Measurements from ENCODE around the gene OR4C45. TPM values are rescaled to one million over a fixed set of nuclear protein-coding genes. Genes with fewer than 3 reads are reported as not detected.
A peak's percentile ranks its signal among the peaks of the same experiment; 100 is the strongest.
"Not testable (repeated sequence)": the region's sequence is repeated elsewhere in the genome, so short reads cannot be mapped to it uniquely, and the experiment has no call there.

The OR4C45 gene
- not detected for polyA plus RNA-seq (ENCODE audit: low read depth in 6 of 6)

DNA sequence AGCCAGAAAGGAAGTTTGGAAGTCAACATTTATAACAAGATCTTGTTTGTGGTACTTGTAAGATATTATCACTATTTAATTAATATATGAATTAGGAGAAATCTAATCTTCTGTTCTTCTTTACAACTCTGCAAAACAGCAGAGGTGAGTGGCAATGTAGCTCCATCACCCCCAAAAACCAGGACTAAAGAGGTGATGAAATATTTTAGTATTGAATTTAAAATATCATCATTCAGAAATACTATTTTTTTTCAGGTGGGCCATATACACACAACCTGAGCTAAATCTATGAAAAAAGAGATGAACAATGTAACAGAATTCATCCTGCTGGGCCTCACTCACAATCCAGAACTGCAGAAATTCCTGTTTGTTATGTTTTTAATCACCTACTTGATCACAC, at the start of gene OR4C45:
TSS of gene OR4C45 (plus strand) at position 301 of the 400 bp plus-strand sequence.
- no peak within 1 kb of the TSS for H3K27ac Mint-ChIP-seq
- ATAC-seq (ENCODE audit: low read depth in 2 of 2): no peak
- no peaks in the 10 kb centered on the region for H3K27me3 Mint-ChIP-seq
- DNase-seq: no peak
- no peaks in the 10 kb centered on the region for H3K36me3 Mint-ChIP-seq
- no peaks in the 10 kb centered on the region for H3K4me1 Mint-ChIP-seq
- H3K9me3 Mint-ChIP-seq: peaks cover 1 to 21% (median 5%) of the 10 kb centered on the region in 7 donors
- H3K4me3 Mint-ChIP-seq: no peak within 1 kb of the TSS

DNA sequence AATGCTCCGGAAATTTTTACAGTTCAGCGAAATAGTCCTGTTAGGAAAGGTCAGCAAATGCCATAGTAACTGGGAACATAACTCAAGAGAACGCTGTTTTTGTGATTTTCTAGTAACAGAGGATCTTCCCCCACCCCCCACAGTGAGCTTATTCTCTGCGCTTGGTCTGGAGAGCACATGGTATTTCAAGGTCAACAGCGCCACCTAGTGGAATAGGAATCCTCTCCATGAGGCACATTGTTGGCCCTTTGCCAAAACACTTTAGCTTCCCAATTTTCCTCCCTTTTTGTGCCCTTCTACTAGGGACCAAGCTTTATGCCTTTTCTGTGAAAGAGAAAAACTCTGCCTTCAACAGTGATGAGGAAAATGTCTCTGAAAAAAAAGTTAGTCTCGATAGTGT, 37.1 kb upstream of the OR4C45 start:
- peak; percentile 0 for DNase-seq
- Mint-ChIP-seq H3K4me3 (no peak overlapping the region), H3K36me3 (no peaks in the 10 kb centered on the region), H3K4me1 (no peaks in the 10 kb centered on the region), H3K27me3 (no peaks in the 10 kb centered on the region), H3K27ac (no peak overlapping the region), H3K9me3 (peaks cover 4 to 20% (median 9%) of the 10 kb centered on the region in 7 donors)
- ATAC-seq (ENCODE audit: low read depth in 2 of 2): no peak

- Mint-ChIP-seq H3K9me3 (peaks cover 4 to 22% (median 13%) of the 10 kb centered on the region in 7 donors), H3K4me3 (no peak overlapping the region), H3K27ac (no peak overlapping the region), H3K36me3 (no peaks in the 10 kb centered on the region), H3K27me3 (no peaks in the 10 kb centered on the region), H3K4me1 (no peaks in the 10 kb centered on the region)
- DNase-seq (no peak), ATAC-seq (ENCODE audit: low read depth in 2 of 2) (no peak)
Measured at GRCh38 chr11:50030193-50030592, 2.5 kb upstream of the OR4C45 start.

- not testable (repeated sequence) for ATAC-seq (ENCODE audit: low read depth in 2 of 2); H3K27ac Mint-ChIP-seq; H3K4me1 Mint-ChIP-seq; H3K36me3 Mint-ChIP-seq; H3K27me3 Mint-ChIP-seq; DNase-seq; H3K4me3 Mint-ChIP-seq
- peaks cover 3 to 14% (median 7%) of the 10 kb centered on the region in 7 donors for H3K9me3 Mint-ChIP-seq
Measured at GRCh38 chr11:50036239-50036638, 3.6 kb downstream of the OR4C45 start.

DNA sequence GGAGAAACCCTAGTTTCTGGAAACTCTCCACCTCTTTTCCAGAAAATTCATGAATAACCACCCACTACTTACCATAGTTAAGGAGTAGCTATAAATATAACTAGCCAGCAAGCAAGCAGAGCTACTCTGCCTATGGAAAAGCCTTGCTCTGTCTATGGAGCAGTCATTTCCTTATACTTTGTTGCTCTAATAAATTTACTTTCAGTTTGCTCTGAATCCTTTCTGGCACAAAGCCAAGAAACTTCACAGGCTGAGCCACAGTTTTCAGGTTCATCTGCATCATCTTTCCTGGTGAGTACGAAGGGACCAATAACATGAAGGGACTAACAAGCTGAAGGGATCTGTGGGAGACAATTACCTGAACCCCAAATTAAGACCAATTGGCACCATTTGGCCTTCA, 4.6 kb downstream of the OR4C45 start:
- Mint-ChIP-seq H3K4me1 (no peaks in the 10 kb centered on the region), H3K36me3 (no peaks in the 10 kb centered on the region), H3K27me3 (no peaks in the 10 kb centered on the region), H3K27ac (no peak overlapping the region), H3K9me3 (peaks cover 3 to 14% (median 7%) of the 10 kb centered on the region in 7 donors), H3K4me3 (no peak overlapping the region)
- DNase-seq (no peak), ATAC-seq (ENCODE audit: low read depth in 2 of 2) (no peak)

DNA sequence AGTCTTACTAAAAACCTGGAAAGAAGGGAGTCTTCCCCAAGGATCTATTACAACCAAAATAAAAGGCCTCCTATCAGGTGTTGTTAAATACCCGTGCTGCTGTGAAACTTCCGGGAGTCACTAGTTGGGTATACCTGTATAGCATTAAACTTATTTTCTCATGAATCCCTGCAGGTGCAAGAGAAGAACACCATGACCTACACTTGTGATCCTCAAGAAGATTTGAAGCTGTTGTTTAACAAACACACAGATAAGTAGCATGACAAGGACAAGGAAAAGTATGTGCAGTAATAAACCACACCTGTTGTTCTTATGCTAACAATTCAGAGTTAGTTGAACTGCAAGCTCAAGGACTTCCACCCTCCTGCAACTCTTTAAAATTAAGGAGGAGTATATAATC, 12.0 kb downstream of the OR4C45 start:
- Mint-ChIP-seq H3K27me3 (no peaks in the 10 kb centered on the region), H3K4me1 (no peaks in the 10 kb centered on the region)
- no peak for DNase-seq

DNA sequence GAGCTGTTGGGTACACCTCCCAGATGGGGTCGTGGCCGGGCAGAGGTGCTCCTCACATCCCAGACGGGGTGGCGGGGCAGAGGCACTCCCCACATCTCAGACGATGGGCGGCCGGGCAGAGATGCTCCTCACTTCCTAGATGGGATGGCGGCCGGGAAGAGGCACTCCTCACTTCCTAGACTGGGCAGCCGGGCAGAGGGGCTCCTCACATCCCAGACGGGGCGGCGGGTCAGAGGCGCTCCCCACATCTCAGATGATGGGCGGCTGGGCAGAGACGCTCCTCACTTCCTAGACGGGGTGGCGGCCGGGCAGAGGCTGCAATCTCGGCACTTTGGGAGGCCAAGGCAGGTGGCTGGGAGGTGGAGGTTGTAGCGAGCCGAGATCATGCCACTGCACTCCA, 30.4 kb downstream of the OR4C45 start:
- H3K4me1 Mint-ChIP-seq; DNase-seq; H3K27me3 Mint-ChIP-seq; H3K4me3 Mint-ChIP-seq; H3K27ac Mint-ChIP-seq; H3K36me3 Mint-ChIP-seq; ATAC-seq (ENCODE audit: low read depth in 2 of 2): not testable (repeated sequence)
- peaks cover 0 to 16% (median 6%) of the 10 kb centered on the region in 7 donors for H3K9me3 Mint-ChIP-seq

More for the DNA sequence above, 12.0 kb downstream of the OR4C45 start:
- Mint-ChIP-seq H3K27ac (no peak overlapping the region), H3K36me3 (no peaks in the 10 kb centered on the region), H3K9me3 (peaks cover 0 to 8% (median 4%) of the 10 kb centered on the region in 7 donors), H3K4me3 (no peak overlapping the region)
- ATAC-seq (ENCODE audit: low read depth in 2 of 2): no peak

DNA sequence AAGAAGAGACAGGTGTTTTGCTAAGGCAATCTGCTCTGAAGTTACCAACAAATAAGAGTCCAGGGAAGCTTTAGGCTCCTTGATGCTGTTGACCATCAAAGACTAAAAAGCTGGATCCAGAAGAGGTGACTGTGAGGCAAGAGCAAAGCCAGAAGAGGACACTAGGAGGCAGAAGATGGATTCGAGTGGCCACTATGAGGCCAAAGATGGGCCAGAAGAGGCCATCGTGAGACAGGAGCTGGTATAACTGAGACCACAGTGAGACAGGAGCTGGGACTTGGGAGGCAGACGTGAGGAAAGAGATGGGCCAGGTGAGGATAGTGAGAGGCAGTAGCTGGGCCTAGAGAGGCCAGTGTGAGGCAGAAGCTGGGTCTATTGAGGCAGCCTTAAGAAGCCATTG, 37.7 kb downstream of the OR4C45 start:
- H3K27ac Mint-ChIP-seq: no peak overlapping the region
- peak overlapping the region in 1 of 8 donors; percentile 22 for H3K4me3 Mint-ChIP-seq
- H3K36me3 Mint-ChIP-seq: peaks cover 9 to 37% of the 10 kb centered on the region in 2 donors
- no peaks in the 10 kb centered on the region for H3K27me3 Mint-ChIP-seq
- no peak for DNase-seq
- no peak for ATAC-seq (ENCODE audit: low read depth in 2 of 2)
- peaks cover 18 to 57% (median 28%) of the 10 kb centered on the region in 7 donors for H3K9me3 Mint-ChIP-seq
- no peaks in the 10 kb centered on the region for H3K4me1 Mint-ChIP-seq

DNA sequence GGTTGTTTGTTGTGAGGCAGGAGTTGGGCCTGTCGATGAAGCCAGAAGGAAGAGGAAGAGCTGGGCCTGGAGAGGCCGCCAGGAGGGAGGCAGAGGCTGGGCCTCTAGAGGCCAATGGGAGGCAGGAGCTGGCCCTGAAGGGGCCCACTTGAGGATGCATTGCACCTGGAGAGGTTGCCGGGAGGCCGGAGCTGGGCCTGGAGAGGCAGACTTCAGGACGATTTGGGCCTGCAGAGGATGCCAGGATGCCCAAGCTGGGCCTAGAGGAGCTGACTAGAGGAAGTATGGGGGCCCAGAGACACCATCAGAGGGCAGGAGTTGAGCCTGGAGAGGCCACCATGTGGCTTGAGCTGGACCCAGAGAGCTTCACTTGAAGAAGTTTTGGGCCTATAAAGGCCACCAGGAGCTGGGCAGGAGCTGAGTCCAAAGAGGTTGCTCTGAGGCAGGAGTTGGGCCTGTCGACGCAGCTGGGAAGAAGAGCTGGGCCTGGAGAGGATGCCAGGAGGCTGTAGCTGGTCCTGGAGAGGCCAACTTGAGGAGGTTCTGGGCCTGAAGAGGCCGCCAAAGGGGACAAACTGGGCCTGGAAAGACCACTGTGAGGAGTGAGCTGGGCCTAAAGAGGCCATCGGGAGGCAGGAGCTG, 39.0 kb downstream of the OR4C45 start:
- Mint-ChIP-seq H3K4me3 (no peak overlapping the region), H3K27ac (peak overlapping the region in 1 of 6 donors; percentile 52), H3K9me3 (peaks cover 21 to 60% (median 33%) of the 10 kb centered on the region in 7 donors), H3K27me3 (no peaks in the 10 kb centered on the region), H3K36me3 (peaks cover 9 to 39% of the 10 kb centered on the region in 2 donors), H3K4me1 (no peaks in the 10 kb centered on the region)
- DNase-seq (no peak), ATAC-seq (ENCODE audit: low read depth in 2 of 2) (no peak)

DNA sequence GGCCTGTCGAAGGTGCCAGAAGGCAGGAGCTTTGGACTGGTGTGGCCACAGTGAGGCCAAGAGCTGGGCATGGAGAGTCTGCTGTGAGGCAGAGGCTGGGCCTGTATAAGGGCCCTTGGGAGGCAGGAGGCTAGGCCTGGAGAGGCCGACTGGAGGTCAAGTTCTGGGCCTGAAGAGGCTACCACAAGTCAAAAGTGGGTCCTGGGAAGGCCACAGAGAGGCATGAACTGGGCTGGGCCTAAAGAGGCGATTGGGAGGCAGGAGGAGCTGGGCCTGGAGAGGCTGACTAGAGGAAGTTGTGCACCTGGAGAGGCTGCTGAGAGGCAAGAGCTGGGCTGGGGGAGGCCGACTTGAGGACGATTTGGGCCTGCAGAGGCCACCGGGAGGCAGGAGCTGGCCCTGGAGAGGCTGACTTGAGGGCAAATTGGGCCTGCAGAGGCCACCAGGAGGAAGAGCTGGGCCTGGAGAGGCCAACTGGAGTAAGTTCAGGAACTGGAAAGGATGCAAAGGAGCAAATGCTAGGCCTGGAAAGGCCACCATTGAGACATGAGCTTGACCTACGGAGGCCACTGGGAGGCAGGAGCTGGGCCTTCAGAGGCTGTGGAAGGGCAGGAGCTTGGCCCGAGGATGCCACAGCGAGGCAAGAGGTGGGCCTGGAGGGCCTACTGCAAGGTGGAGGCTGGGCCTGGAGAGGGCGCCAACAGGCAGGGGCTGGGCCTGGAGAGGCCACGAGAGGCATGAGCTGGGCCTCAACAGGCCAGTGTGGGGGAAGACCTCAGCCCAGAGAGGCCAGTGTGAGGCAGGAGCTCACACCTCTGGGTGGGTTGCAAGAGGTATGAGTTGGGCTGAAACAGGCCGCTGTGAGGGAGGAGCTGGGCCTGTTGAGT, 39.8 kb downstream of the OR4C45 start:
- Mint-ChIP-seq H3K4me1 (no peaks in the 10 kb centered on the region), H3K27ac (peak overlapping the region in 1 of 6 donors; percentile 47), H3K36me3 (peaks cover 9 to 47% of the 10 kb centered on the region in 2 donors), H3K9me3 (peaks cover 24 to 68% (median 34%) of the 10 kb centered on the region in 7 donors), H3K4me3 (no peak overlapping the region), H3K27me3 (no peaks in the 10 kb centered on the region)
- ATAC-seq (ENCODE audit: low read depth in 2 of 2): no peak
- DNase-seq: no peak

- ATAC-seq (ENCODE audit: low read depth in 2 of 2) (no peak), DNase-seq (no peak)
- peak overlapping the region in 1 of 6 donors; percentile 47 for H3K27ac Mint-ChIP-seq
- H3K27me3 Mint-ChIP-seq: no peaks in the 10 kb centered on the region
- peak overlapping the region in 1 of 8 donors; percentile 72 for H3K4me3 Mint-ChIP-seq
- H3K4me1 Mint-ChIP-seq: no peaks in the 10 kb centered on the region
- peaks cover 9 to 50% of the 10 kb centered on the region in 2 donors for H3K36me3 Mint-ChIP-seq
- peaks cover 24 to 65% (median 39%) of the 10 kb centered on the region in 7 donors for H3K9me3 Mint-ChIP-seq
Measured at GRCh38 chr11:50073113-50074105, 40.7 kb downstream of the OR4C45 start.

DNA sequence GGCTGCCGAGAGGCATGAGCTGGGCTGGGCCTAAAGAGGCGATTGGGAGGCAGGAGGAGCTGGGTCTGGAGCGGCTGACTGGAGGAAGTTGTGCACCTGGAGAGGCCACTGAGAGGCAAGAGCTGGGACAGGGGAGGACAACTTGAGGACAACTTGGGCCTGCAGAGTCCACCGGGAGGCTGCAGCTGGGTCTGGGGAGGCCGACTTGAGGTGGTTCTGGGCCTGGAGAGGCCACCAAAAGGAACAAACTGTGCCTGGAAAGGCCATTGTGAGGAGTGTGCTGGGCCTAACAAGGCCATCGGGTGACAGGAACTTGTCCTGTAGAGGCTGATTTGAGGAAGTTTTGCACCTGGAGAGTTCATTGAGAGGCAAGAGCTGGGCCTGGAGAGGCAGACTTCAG, 41.5 kb downstream of the OR4C45 start:
- Mint-ChIP-seq H3K4me1 (no peaks in the 10 kb centered on the region), H3K9me3 (peaks cover 24 to 61% (median 39%) of the 10 kb centered on the region in 7 donors), H3K27ac (no peak overlapping the region), H3K27me3 (no peaks in the 10 kb centered on the region), H3K36me3 (peaks cover 9 to 50% of the 10 kb centered on the region in 2 donors), H3K4me3 (no peak overlapping the region)
- no peak for DNase-seq
- no peak for ATAC-seq (ENCODE audit: low read depth in 2 of 2)

DNA sequence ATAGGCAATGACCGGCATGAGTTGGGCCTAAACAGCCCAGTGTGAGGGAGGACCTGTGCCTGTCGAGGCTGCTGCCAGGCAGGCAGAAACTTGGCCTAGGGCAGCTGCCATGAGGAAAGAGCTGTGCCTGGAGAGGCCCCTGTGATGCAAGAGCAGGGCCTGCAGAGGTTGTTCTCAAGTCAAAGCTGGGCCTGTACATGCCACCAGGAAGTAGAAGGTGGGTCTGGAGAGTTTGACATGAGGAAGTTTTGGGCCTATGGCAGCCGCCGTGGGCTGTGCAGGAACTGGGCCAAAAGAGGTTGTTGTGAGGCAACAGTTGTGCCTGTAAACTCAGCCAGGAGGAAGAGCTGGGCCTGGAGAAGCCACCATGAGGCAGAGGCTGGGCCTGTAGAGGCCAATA, 43.2 kb downstream of the OR4C45 start:
- peaks cover 26 to 56% (median 33%) of the 10 kb centered on the region in 7 donors for H3K9me3 Mint-ChIP-seq
- H3K4me3 Mint-ChIP-seq: no peak overlapping the region
- no peak for ATAC-seq (ENCODE audit: low read depth in 2 of 2)
- no peaks in the 10 kb centered on the region for H3K4me1 Mint-ChIP-seq
- peaks cover 9 to 42% of the 10 kb centered on the region in 2 donors for H3K36me3 Mint-ChIP-seq
- H3K27ac Mint-ChIP-seq: no peak overlapping the region
- H3K27me3 Mint-ChIP-seq: no peaks in the 10 kb centered on the region
- no peak for DNase-seq
